NCI-H69 (cell line): Measurements from ENCODE around the gene HCLS1.
"Not testable (repeated sequence)": the region's sequence is repeated elsewhere in the genome, so short reads cannot be mapped to it uniquely, and the experiment has no call there.

Experiments used
- DNase-seq: peaks from one replicate; lab custom pipeline; 2025; lab: John Stamatoyannopoulos, UW

Gene HCLS1

DNA sequence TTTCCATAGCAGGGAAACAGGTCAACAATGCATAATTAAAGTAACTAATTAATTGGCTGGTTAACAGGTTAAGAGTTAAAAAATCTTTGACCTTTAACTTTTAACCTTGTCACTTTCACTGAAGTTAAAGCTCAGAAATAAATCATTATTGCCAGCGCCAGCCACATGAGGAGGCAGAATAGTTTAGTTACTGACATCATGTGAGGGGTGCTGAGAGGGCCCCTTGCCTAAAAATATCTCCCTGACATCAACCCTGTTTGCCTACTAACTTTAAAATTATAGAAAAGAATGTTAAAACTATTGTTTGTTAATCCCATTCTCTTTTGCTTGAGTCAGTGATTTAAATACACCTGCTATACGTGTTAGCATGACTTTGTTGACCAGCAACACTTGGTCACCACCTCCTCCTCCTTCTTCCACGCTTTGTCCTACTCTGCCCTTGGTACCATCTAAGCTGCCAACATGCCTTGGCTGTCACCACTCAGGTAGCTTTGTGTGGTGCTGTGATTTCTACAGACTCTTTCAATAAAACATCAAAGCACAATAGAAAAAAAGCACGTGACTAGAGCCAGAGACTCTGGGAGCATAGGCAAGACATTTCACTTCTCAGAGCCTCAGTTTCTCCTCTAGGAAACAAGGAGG lies 64.8 kb downstream of the HCLS1 start:
- DNase-seq = no peak

DNA sequence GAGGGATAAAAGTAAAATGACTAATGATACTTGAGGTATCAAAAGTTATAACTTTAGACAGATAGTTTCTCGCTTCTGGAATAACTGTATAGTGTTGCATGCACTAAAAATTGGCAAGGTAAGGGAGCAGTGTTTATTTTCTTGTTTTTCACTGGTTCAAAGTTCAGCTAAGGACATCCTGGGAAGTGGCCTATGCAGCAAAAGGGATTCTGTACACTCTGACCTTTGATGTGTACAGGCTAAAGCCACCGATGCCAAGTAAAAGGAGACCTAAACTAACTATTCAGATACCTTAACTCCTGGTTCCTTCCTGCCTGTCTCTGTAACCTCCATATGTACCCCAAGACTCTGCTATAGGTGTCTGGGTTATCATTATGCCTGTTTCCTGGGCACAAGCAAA lies 65.9 kb downstream of the HCLS1 start:
- no peak for DNase-seq

DNA sequence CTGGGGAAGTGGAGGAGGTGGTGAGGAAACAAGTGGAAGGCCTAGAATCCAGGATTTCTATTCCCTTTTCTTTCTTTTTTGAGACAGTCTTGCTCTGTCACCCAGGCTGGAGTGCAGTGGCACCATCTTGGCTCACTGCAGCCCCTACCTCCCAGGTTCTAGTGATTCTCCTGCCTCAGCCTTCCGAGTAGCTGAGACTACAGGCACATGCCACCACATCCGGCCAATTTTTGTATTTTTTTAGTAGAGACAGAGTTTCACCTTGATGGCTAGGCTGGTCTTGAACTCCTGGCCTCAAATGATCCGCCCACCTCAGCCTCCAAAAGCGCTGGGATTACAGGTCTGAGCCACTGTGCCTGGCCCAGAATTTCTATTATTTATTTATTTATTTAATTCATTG lies 66.9 kb downstream of the HCLS1 start:
- DNase-seq = not testable (repeated sequence)

DNA sequence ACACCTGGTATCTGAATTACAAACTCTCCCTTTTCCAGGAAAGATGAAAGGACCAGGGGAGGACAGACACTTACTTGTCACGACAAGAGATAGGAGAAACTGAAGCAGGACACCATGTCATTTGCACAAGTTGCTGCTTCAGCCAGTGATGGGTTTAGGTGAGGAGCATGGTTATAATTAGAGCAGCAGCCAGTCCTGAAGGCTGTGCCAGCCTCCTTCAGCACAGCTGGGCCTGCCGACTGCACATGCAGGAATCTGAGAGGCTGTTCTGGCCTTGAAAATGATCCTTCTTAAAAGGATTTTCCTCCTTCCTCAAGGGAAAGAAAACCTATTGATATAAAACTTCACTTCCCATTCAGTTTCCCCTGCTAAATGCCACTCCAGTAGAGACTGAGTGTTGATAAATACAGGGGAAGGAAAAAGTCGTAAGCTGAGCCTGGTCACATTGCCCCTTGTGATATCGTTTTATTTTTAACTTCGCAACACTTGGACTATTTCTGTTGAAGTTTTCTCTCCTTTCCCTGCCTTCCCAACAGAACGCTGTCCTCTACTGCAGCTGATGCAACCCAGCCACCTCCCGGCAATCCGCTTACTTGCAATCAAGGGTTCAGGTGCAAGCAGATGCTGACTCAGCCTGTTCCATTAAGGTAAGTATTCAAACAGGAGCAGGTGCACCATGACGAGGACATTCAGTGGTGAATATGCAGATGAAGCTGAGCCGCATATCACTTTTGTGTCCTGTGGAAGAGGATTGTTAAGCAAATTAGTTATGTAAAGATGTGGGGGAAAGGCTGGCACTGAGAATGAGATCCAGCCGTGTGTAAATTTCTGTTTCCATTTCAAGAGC lies 67.6 kb downstream of the HCLS1 start, which contains the start of gene FBXO40:
TSS of gene FBXO40 (plus strand) at position 524 of the 847 bp plus-strand sequence. CDS start 27,197 bp downstream, outside the sequence.
- peak; percentile 65 for DNase-seq

DNA sequence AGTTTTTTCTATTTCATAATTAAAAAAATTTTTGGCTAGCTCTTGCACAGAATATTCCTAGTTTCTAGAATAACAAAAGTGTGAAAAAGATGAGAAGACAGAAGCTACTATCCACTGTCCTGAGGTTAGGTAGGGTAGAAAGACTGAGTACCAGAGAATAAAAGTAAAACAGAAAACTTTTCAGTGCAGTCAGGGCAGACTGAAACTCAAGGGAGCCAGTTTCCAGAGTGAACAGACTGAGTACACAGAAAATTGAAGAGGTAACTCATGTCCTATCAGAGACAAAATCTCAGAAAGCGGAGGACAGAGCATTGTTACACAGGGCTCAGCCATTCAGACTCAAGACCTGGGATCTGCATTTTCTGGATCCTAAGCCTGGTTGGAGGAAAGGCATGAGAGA lies 76.3 kb downstream of the HCLS1 start:
- no peak for DNase-seq

DNA sequence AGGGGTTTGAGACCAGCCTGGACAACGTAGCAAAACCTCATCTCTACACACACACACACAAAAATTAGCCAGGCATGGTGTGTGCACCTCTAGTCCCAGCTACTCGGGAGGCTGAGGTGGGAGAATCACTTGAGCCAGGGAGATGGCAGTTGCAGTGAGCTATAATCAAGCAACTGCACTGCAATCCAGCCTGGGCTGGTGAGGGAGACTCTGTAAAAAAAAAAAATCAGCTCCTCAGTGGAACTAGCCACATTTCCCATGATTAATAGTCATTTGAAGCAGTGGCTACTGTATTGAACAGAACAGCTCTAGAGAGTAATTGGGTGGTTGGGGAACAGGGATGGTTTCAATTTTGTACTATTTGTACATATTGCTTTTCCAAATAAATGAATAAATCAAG lies 79.0 kb downstream of the HCLS1 start:
- DNase-seq = no peak
